Stimulated activated naive CD4-positive, alpha-beta T cell (primary cell): ENCODE measurements around the gene PDE6G.
A peak's percentile ranks its signal among the peaks of the same experiment; 100 is the strongest.

Source experiments
- DNase-seq, 6 experiments: peaks; one replicate each; lab custom pipeline; 2025; lab: John Stamatoyannopoulos, UW

Gene PDE6G

GRCh38 chr17:81656118-81656743, at the start of gene PDE6G:
PDE6G (minus strand) TSS chr17:81656542; CDS start chr17:81653305, 3,237 bp downstream.
- DNase-seq: no peak

- no peak for DNase-seq
Measured at GRCh38 chr17:81705518-81706231, 49.3 kb upstream of the PDE6G start.

- DNase-seq: peak in 2 of 6 experiments; percentile 22 to 50
Measured at GRCh38 chr17:81703747-81704654, 47.7 kb upstream of the PDE6G start.

GRCh38 chr17:81702934-81703746, 46.8 kb upstream of the PDE6G start, which contains the start of gene MRPL12:
MRPL12 (plus strand) TSS chr17:81703367; CDS start chr17:81703502, 135 bp downstream.
- peak; percentile 75 to 83 (median 79) for DNase-seq

- DNase-seq: no peak
Measured at GRCh38 chr17:81701288-81702071, 45.1 kb upstream of the PDE6G start.

- no peak for DNase-seq
Measured at GRCh38 chr17:81700353-81701287, 44.3 kb upstream of the PDE6G start.

- no peak for DNase-seq
Measured at GRCh38 chr17:81697261-81698044, 41.1 kb upstream of the PDE6G start.

GRCh38 chr17:81696218-81696941, 40.0 kb upstream of the PDE6G start:
- DNase-seq: no peak

GRCh38 chr17:81695801-81696200, 39.5 kb upstream of the PDE6G start:
- DNase-seq: no peak

GRCh38 chr17:81695211-81695610, 38.9 kb upstream of the PDE6G start:
- DNase-seq: no peak

GRCh38 chr17:81694810-81695209, 38.5 kb upstream of the PDE6G start:
- DNase-seq: no peak

GRCh38 chr17:81693509-81694210, 37.3 kb upstream of the PDE6G start:
- no peak for DNase-seq

GRCh38 chr17:81691608-81692007, 35.3 kb upstream of the PDE6G start:
- DNase-seq: no peak

- no peak for DNase-seq
Measured at GRCh38 chr17:81691196-81691595, 34.9 kb upstream of the PDE6G start.

GRCh38 chr17:81690549-81690948, 34.2 kb upstream of the PDE6G start:
- no peak for DNase-seq

- no peak for DNase-seq
Measured at GRCh38 chr17:81690066-81690465, 33.7 kb upstream of the PDE6G start.

GRCh38 chr17:81688616-81689015, 32.3 kb upstream of the PDE6G start:
- DNase-seq: no peak
